ENCODE results near the gene CD58. TPM values are rescaled to one million over a fixed set of nuclear protein-coding genes. Genes with fewer than 3 reads are reported as not detected.

CD58 gene
- total RNA-seq, 1 donor from 2014 or later, result 11.0 TPM

DNA sequence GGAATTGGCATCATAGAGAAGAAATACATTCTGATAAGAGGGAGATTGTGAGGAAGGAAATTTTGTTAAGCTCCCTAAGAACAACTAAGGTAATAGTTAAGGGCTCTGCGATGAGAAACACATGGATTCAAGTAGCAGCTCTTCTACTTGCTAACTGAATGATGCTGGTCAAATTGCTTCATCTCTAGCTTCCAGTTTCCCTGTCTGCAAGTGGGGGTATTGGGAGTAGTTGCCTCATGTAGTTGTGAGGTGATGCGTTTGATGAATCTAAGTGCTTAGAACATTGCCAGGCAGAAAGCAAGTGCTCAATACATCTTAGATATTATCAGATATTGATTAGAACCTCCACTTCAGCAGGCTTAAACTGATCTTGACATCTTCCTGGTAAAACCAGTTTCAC, 84.8 kb downstream of the CD58 start:
- TF ChIP-seq, protein P1, sequence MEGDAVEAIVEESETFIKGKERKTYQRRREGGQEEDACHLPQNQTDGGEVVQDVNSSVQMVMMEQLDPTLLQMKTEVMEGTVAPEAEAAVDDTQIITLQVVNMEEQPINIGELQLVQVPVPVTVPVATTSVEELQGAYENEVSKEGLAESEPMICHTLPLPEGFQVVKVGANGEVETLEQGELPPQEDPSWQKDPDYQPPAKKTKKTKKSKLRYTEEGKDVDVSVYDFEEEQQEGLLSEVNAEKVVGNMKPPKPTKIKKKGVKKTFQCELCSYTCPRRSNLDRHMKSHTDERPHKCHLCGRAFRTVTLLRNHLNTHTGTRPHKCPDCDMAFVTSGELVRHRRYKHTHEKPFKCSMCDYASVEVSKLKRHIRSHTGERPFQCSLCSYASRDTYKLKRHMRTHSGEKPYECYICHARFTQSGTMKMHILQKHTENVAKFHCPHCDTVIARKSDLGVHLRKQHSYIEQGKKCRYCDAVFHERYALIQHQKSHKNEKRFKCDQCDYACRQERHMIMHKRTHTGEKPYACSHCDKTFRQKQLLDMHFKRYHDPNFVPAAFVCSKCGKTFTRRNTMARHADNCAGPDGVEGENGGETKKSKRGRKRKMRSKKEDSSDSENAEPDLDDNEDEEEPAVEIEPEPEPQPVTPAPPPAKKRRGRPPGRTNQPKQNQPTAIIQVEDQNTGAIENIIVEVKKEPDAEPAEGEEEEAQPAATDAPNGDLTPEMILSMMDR (IDR thresholded peaks at IDR 0.05), result no peak
- Mint-ChIP-seq H3K4me1 (ENCODE audit: unreplicated experiment) (peaks cover 50% of the 10 kb centered on the region), H3K36me3 (ENCODE audit: unreplicated experiment) (no peaks in the 10 kb centered on the region), H3K27me3 (ENCODE audit: unreplicated experiment) (peaks cover 3% of the 10 kb centered on the region), H3K4me3 (ENCODE audit: unreplicated experiment) (no peak overlapping the region), H3K27ac (ENCODE audit: unreplicated experiment) (no peak overlapping the region), H3K9me3 (ENCODE audit: unreplicated experiment) (no peaks in the 10 kb centered on the region)
- DNase-seq (ENCODE audit: extremely low spot score, unreplicated experiment), result no peak

DNA sequence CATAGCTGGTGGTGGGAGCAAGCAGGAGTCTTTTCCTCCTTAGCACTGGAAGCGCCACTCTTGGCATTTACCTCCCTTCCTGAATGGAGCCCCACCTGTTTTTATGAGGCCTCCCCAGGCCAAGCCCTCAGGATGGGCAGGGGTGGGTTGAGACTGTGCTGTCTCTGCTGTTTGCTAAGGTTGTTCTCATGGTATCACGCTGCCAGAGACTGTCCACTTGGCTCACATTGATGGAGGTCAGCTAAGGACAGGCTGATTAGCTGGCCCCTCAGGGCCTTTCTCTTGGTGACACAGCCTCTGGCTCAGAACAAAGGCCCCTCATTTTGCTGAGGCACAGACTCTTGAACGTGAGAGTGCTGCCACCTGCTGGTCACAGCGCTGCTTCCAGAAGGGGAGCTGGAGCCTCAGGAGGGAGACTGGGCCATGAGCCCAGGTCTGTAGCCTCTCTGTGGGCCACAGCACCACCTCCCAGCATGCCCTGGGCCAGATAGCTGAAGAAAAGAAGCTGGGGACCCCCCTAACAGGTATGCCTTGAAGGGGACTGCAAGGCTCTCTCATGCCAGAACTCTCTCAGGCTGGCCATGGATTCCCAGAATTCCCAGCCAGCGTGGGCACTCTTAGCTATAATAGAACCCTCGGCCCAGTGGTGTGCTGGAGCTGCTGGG, 85.6 kb downstream of the CD58 start:
- Mint-ChIP-seq H3K9me3 (ENCODE audit: unreplicated experiment) (no peaks in the 10 kb centered on the region), H3K36me3 (ENCODE audit: unreplicated experiment) (no peaks in the 10 kb centered on the region), H3K27ac (ENCODE audit: unreplicated experiment) (no peak overlapping the region), H3K27me3 (ENCODE audit: unreplicated experiment) (no peaks in the 10 kb centered on the region), H3K4me3 (ENCODE audit: unreplicated experiment) (no peak overlapping the region), H3K4me1 (ENCODE audit: unreplicated experiment) (peaks cover 44% of the 10 kb centered on the region)
- TF ChIP-seq, protein P1 (IDR thresholded peaks at IDR 0.05), result peak; percentile 95
- peak; percentile 94 for DNase-seq (ENCODE audit: extremely low spot score, unreplicated experiment)

DNA sequence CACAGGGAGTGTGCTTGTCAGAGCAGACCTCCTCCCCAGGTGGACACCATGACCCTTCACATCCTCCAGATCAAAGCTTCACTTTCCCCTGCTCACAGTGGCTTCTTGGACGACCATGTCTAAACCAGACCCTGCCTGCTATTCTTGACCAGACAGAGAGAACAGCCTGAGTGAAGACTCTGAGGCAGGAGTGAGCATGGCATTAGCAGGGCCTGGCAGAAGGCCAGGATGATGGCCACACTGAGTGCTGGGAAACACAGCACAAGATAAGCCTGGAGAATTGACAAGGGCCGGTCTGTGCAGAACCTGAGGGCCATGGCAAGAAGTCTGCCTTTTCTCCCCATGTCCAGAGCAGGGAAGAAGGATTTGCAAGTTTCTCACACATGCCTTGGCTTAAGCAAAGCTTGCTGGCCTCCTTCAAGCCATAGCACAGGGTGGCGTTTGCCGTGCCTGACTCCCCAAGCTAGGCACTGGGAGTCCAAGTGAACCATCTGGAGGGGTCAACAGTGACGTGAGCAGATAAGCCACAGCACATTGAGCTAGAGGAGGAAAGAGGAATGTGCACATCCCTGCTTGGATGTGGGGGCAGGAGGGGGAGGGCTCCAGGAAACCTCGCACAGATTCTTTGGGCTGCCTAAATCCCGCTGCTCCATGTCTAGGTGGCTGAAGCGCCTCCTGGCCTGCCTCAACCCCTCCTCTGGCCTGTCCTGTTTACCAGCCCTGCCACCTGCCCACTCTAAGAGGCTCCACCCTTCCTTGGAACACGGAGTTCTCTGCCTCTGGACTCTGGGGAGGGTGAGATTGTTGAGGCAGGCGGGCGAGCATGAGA, 87.1 kb downstream of the CD58 start:
- Mint-ChIP-seq H3K4me3 (ENCODE audit: unreplicated experiment) (no peak overlapping the region), H3K27ac (ENCODE audit: unreplicated experiment) (no peak overlapping the region), H3K9me3 (ENCODE audit: unreplicated experiment) (no peaks in the 10 kb centered on the region), H3K4me1 (ENCODE audit: unreplicated experiment) (peaks cover 29% of the 10 kb centered on the region), H3K27me3 (ENCODE audit: unreplicated experiment) (no peaks in the 10 kb centered on the region), H3K36me3 (ENCODE audit: unreplicated experiment) (no peaks in the 10 kb centered on the region)
- TF ChIP-seq, protein P1 (IDR thresholded peaks at IDR 0.05), result no peak
- no peak for DNase-seq (ENCODE audit: extremely low spot score, unreplicated experiment)

DNA sequence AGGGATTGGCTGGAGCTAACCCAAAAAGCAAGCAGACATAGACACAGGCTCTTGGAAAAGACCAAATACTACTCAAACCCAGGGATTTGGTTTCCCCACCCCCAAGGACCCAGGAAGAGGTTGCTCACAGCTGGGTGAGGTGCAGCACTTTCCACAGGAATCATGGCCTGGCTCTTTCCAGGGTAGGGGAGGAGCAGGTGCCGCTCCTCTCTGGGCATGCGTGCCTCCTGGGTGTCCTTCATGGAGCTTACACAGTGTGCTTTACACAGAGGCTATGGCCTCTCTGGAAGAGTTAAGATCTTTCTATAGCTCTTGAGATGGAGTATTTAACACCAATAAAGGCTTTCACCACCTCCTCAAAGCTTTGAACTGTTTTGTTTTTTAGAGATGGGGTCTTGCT, 88.3 kb downstream of the CD58 start:
- Mint-ChIP-seq H3K9me3 (ENCODE audit: unreplicated experiment) (no peaks in the 10 kb centered on the region), H3K36me3 (ENCODE audit: unreplicated experiment) (no peaks in the 10 kb centered on the region), H3K4me3 (ENCODE audit: unreplicated experiment) (no peak overlapping the region), H3K27me3 (ENCODE audit: unreplicated experiment) (peaks cover 4% of the 10 kb centered on the region), H3K27ac (ENCODE audit: unreplicated experiment) (no peak overlapping the region), H3K4me1 (ENCODE audit: unreplicated experiment) (peaks cover 17% of the 10 kb centered on the region)
- TF ChIP-seq, protein P1 (IDR thresholded peaks at IDR 0.05), result no peak
- DNase-seq (ENCODE audit: extremely low spot score, unreplicated experiment), result no peak

DNA sequence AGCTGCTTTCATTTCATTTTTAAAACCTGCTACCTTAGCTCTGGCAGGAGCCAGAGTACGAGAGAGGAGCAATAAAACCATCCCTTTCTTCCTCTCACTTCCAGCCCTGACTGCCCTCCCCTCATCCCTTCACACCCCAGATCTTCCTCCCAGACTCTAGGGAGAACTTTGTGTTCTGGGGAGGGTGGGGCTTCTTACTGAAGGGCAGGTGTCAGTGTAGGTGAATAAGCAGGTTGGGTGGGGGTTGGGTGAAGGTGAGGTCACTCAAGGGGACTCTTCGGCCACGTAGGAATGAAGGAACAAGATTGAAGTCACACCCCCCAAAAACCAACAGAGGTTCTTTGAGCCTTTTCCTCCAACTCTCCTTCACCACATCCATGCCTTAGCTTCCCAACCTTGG, 88.9 kb downstream of the CD58 start:
- Mint-ChIP-seq H3K4me3 (ENCODE audit: unreplicated experiment) (no peak overlapping the region), H3K4me1 (ENCODE audit: unreplicated experiment) (peaks cover 13% of the 10 kb centered on the region), H3K27me3 (ENCODE audit: unreplicated experiment) (peaks cover 4% of the 10 kb centered on the region), H3K27ac (ENCODE audit: unreplicated experiment) (no peak overlapping the region), H3K9me3 (ENCODE audit: unreplicated experiment) (no peaks in the 10 kb centered on the region), H3K36me3 (ENCODE audit: unreplicated experiment) (no peaks in the 10 kb centered on the region)
- DNase-seq (ENCODE audit: extremely low spot score, unreplicated experiment), result no peak
- TF ChIP-seq, protein P1 (IDR thresholded peaks at IDR 0.05), result no peak
